ENCODE data around the gene RAB14.

RAB14 gene

DNA sequence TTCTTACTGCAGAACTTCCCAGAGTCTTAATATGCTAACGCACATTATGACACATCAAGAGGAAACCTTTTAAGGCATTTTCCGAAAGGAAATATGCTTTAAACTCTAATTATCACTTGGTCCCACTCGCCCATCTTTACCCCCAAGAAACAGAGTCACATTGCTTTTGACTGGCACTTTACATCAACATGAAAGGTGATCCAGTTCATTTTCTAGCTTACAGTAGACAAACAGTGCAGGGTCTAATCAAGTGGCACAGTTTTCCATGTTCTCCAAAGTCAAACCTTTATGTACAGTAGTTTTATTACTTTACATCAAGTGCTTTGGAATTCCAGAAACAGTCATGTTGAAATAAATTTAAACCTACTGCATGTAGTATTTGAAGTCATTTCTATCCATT lies 12.0 kb downstream of the RAB14 start:
- in situ Hi-C loops (cut with HindIII; ENCODE audit: low sequenced_read_pairs), result no loop called here

DNA sequence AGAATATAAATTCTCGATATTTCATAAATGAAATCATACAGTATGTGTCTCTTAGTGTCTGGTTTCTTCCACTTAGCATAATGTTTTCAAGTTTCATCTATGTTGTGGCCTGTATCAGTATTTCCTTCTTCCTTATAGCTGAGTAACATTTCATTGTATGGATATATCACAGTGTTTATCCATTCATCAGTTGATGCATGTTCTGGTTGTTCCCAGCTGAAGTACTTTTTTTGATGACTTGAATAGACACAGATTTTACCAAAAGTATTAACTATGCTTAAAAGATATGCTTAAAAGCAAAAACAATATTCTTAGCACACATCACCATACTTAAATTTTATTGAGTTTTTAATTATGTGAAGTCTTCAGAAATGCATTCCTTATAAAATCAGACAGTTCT lies 12.7 kb downstream of the RAB14 start:
- TF ChIP-seq, protein P1, sequence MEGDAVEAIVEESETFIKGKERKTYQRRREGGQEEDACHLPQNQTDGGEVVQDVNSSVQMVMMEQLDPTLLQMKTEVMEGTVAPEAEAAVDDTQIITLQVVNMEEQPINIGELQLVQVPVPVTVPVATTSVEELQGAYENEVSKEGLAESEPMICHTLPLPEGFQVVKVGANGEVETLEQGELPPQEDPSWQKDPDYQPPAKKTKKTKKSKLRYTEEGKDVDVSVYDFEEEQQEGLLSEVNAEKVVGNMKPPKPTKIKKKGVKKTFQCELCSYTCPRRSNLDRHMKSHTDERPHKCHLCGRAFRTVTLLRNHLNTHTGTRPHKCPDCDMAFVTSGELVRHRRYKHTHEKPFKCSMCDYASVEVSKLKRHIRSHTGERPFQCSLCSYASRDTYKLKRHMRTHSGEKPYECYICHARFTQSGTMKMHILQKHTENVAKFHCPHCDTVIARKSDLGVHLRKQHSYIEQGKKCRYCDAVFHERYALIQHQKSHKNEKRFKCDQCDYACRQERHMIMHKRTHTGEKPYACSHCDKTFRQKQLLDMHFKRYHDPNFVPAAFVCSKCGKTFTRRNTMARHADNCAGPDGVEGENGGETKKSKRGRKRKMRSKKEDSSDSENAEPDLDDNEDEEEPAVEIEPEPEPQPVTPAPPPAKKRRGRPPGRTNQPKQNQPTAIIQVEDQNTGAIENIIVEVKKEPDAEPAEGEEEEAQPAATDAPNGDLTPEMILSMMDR (IDR thresholded peaks at IDR 0.05; ENCODE audit: low read depth, low read length, missing control alignments), result no peak
- in situ Hi-C loops (cut with HindIII; ENCODE audit: low sequenced_read_pairs), result no loop called here
- DNase-seq (ENCODE audit: low read depth), result no peak
- no peak overlapping the region for H3K4me3 ChIP-seq (ENCODE audit: low read depth, low read length)

More for the DNA sequence above, 12.0 kb downstream of the RAB14 start:
- no peak for DNase-seq (ENCODE audit: low read depth)
- H3K4me3 ChIP-seq (ENCODE audit: low read depth, low read length), result no peak overlapping the region
- TF ChIP-seq, protein P1 (IDR thresholded peaks at IDR 0.05; ENCODE audit: low read depth, low read length, missing control alignments), result no peak

DNA sequence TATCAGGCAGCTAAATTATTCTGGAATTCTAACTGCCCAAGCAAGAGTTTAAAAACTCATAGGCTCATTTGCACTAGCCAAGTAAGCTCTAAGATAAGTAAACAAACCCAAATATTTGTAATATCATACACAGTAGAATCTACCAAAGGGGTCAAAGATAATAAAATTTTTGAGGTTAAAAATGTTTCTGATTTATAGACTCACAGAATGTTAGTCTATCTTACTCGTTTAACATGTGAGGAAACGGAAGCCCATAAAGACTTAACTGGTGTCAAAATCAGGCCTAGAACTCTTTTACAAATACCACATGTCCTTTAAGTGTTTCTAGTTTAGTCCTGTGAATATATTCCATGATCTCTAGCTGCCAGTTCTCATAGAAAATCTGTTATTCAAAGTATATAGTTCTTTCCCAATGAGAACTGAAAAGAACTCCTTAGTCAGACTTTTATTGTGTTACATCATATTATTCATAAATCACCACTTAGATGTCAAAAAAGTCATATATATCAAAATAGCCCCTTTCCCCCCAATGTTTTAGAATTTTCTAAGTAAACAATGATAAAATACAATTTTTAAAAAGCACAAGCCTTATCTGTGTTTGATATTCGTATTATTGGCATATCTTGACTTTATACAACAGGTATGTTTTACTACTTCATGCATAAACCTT lies 13.9 kb downstream of the RAB14 start:
- DNase-seq (ENCODE audit: low read depth), result no peak
- no peak overlapping the region for H3K4me3 ChIP-seq (ENCODE audit: low read depth, low read length)
- in situ Hi-C loops (cut with HindIII; ENCODE audit: low sequenced_read_pairs), result no loop called here
- TF ChIP-seq, protein P1 (IDR thresholded peaks at IDR 0.05; ENCODE audit: low read depth, low read length, missing control alignments), result no peak

DNA sequence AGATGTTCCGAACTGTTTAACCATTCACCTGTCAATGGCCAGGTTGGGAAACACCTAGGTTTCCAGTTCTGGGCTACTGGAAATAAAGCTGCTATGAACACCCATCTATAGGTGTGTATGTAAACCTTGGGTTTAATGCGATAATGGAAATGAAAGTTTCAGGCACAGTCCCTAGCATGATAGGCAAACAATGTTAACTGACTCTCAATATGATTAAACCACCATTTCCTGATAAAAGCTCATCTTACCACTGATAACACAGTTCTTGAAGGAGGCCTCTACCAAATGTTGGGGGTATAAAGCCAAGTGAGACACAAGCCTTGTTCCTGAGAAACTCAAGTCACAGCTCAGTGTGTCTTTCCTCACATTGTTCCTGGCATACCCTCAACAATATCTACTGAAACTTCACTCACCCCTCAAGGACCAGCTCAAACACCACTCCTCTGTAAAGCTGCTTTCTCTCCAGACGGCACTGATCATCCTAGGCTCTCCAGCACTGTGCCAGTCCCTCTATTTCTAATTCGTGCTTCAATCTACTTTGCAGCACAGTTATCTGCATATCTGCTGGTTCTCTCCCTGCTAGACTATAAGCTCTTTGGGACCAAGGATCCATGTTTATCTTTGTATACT lies 15.8 kb downstream of the RAB14 start:
- DNase-seq (ENCODE audit: low read depth), result no peak
- in situ Hi-C loops (cut with HindIII; ENCODE audit: low sequenced_read_pairs), result no loop called here
- H3K4me3 ChIP-seq (ENCODE audit: low read depth, low read length), result no peak overlapping the region
- TF ChIP-seq, protein P1 (IDR thresholded peaks at IDR 0.05; ENCODE audit: low read depth, low read length, missing control alignments), result no peak

DNA sequence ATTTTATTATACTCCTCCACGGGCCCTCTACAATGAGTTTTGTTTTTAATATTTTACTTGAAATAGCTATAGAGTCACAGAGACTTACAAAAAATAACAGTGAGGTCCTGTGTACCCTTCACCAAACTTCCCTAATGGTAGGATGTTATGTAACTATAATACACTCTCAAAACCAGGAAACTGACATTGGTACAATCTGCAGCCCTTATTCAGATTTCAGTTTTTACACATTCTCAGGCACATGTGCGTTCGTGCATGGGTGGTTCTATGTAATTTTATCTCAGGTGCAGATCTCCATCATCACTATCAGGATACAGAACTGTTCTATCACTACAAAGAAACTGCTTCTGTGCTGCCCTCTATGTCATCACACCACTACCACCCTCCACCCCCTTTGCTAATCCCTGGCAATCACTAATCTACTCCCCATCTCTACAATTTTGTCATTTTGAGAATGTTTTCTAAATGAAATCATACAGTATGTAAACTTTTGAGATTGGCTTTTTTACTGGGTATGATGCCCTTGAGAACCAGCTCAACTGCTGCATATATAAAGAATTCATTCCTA lies 16.4 kb downstream of the RAB14 start:
- H3K4me3 ChIP-seq (ENCODE audit: low read depth, low read length), result no peak overlapping the region
- DNase-seq (ENCODE audit: low read depth), result no peak
- in situ Hi-C loops (cut with HindIII; ENCODE audit: low sequenced_read_pairs), result no loop called here
- TF ChIP-seq, protein P1 (IDR thresholded peaks at IDR 0.05; ENCODE audit: low read depth, low read length, missing control alignments), result no peak

DNA sequence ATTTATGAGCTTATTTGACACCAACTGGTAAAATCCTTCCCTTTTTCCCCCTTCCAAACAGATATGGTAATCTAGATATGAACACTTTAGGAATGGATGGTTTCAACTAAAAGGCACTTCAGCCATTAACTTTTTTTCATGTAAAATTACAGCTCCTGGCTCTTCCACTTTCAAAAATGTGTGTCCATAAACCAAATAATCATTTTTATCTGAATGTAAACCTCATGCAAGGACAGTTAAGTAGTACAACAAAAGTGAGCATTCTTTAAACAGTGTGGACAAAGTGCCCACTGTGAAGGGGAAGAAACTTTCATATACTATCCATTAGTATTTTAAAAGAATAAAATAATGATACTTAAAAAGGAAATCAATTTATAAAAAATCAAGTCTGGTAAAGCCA lies 17.2 kb downstream of the RAB14 start:
- no peak for DNase-seq (ENCODE audit: low read depth)
- H3K4me3 ChIP-seq (ENCODE audit: low read depth, low read length), result no peak overlapping the region
- TF ChIP-seq, protein P1 (IDR thresholded peaks at IDR 0.05; ENCODE audit: low read depth, low read length, missing control alignments), result no peak
- in situ Hi-C loops (cut with HindIII; ENCODE audit: low sequenced_read_pairs), result no loop called here
